Astrocyte (in vitro differentiated cells and primary cell): ENCODE data around the gene NLGN3. TPM values are rescaled to one million over a fixed set of nuclear protein-coding genes. Genes with fewer than 3 reads are reported as not detected.

Experiments used
- DNase-seq: peaks from one replicate; pipeline ENCODE4 v3.0.0-alpha.2; 2010; ENCODE audit warnings: low read depth
- FAIRE-seq: peaks from 2 replicates; lab custom pipeline; 2011; peaks lifted over from hg19 to GRCh38; lab: Jason Lieb, UNC
- H2AFZ ChIP-seq: 2 replicates; pipeline ENCODE4 v1.6.0; 2012; ENCODE audit warnings: low read depth, low read length, inconsistent platforms
- H3K27ac ChIP-seq: 2 replicates; pipeline ENCODE4 v1.5.1; 2011; ENCODE audit warnings: low read depth, low read length, inconsistent platforms
- H3K27me3 ChIP-seq: 2 replicates; pipeline ENCODE4 v1.6.0; 2011; ENCODE audit warnings: low read length, inconsistent platforms; ENCODE audit not compliant: insufficient read depth
- H3K36me3 ChIP-seq: 2 replicates; pipeline ENCODE4 v1.5.1; 2011; ENCODE audit warnings: low read length, inconsistent platforms; ENCODE audit not compliant: insufficient read depth
- H3K4me1 ChIP-seq: 2 replicates; pipeline ENCODE4 v1.5.1; 2011; ENCODE audit warnings: low read length, inconsistent platforms; ENCODE audit not compliant: insufficient read depth
- H3K4me2 ChIP-seq: 2 replicates; pipeline ENCODE4 v1.6.0; 2012; ENCODE audit warnings: low read length, inconsistent platforms
- H3K4me3 ChIP-seq: 2 replicates; pipeline ENCODE4 v1.5.1; 2011; ENCODE audit warnings: low read depth, mild to moderate bottlenecking, low read length, inconsistent platforms; ENCODE audit not compliant: insufficient read depth
- H3K79me2 ChIP-seq: 2 replicates; pipeline ENCODE4 v1.6.0; 2012; ENCODE audit warnings: mild to moderate bottlenecking, low read length, inconsistent platforms; ENCODE audit not compliant: insufficient read depth
- H3K9ac ChIP-seq: 2 replicates; pipeline ENCODE4 v1.6.0; 2012; ENCODE audit warnings: mild to moderate bottlenecking, low read length, inconsistent platforms
- H3K9me3 ChIP-seq: 2 replicates; pipeline ENCODE4 v1.5.1; 2012; ENCODE audit warnings: low read depth, mild to moderate bottlenecking, low read length, inconsistent platforms; ENCODE audit not compliant: insufficient read depth
- H4K20me1 ChIP-seq: 2 replicates; pipeline ENCODE4 v1.6.0; 2012; ENCODE audit warnings: low read length, inconsistent platforms; ENCODE audit not compliant: insufficient read depth
- H3K27ac Mint-ChIP-seq: one replicate; pipeline ENCODE4 v1.8.0; 2021; ENCODE audit warnings: mild to moderate bottlenecking, mixed read lengths; ENCODE audit not compliant: unreplicated experiment
- H3K27me3 Mint-ChIP-seq: one replicate; pipeline ENCODE4 v1.8.0; 2021; ENCODE audit warnings: low read depth, mixed read lengths; ENCODE audit not compliant: unreplicated experiment
- H3K36me3 Mint-ChIP-seq: one replicate; pipeline ENCODE4 v1.8.0; 2021; ENCODE audit warnings: low read depth, mixed read lengths; ENCODE audit not compliant: unreplicated experiment
- H3K4me1 Mint-ChIP-seq: one replicate; pipeline ENCODE4 v1.8.0; 2021; ENCODE audit warnings: low read depth, mixed read lengths; ENCODE audit not compliant: unreplicated experiment
- H3K4me3 Mint-ChIP-seq: one replicate; pipeline ENCODE4 v1.8.0; 2021; ENCODE audit warnings: mild to moderate bottlenecking, moderate library complexity, mixed read lengths; ENCODE audit not compliant: unreplicated experiment
- H3K9me3 Mint-ChIP-seq: one replicate; pipeline ENCODE4 v1.8.0; 2021; ENCODE audit warnings: mild to moderate bottlenecking, mixed read lengths; ENCODE audit not compliant: unreplicated experiment
- EZH2 ChIP-seq: IDR thresholded peaks from 2 replicates; pipeline ENCODE4 v1.6.1; 2012; ENCODE audit warnings: mild to moderate bottlenecking, low read length, inconsistent platforms; ENCODE audit not compliant: insufficient read depth
- total RNA-seq: library from RNA; stranded (reverse); gene quantifications from 2 replicates; pipeline ENCODE4 v1.2.1, GENCODE V29; 2021
- TF ChIP-seq, protein P1 (sequence below): IDR thresholded peaks from 2 replicates; pipeline ENCODE4 v1.5.1; 2011; ENCODE audit warnings: low read depth, mild to moderate bottlenecking, inconsistent platforms, low read length, moderate library complexity; ENCODE audit not compliant: insufficient read depth

NLGN3 gene
- total RNA-seq, 1 donor from 2014 or later, result 0.93 TPM

DNA sequence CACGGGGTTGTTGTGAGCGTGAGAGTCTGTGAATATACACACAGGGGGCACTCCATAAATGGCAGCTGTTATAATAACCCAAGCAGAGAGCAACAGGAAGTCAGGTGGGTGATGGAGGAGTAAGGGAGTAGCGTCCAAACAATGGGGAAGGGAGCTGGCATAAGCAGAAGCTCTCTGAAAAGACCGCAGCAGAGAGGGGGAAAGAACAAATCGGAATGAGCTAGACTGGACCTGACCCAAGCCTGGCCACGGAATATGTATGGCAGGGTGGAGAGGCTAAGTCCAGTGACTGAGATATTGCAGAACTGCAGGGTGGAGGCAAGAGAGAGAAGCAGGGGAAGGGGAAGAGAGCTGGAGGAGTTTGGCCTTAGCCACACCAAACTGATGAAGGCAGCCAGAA is 71.8 kb downstream of the NLGN3 start:
- Mint-ChIP-seq H3K36me3 (no peaks in the 10 kb centered on the region), H3K27me3 (peaks cover 17% of the 10 kb centered on the region), H3K9me3 (no peaks in the 10 kb centered on the region), H3K4me3 (no peak overlapping the region), H3K4me1 (no peaks in the 10 kb centered on the region), H3K27ac (no peak overlapping the region)
- Histone ChIP-seq H4K20me1 (no peaks in the 10 kb centered on the region), H3K4me3 (no peak overlapping the region), H3K79me2 (no peaks in the 10 kb centered on the region), H3K4me2 (no peak overlapping the region), H2AFZ (no peak overlapping the region), H3K4me1 (no peaks in the 10 kb centered on the region), H3K9ac (no peak overlapping the region), H3K36me3 (no peaks in the 10 kb centered on the region), H3K27me3 (no peaks in the 10 kb centered on the region), H3K27ac (no peak overlapping the region), H3K9me3 (no peaks in the 10 kb centered on the region)
- no peak for FAIRE-seq
- DNase-seq, result no peak
- TF ChIP-seq EZH2, result no peak
- TF ChIP-seq, protein P1, sequence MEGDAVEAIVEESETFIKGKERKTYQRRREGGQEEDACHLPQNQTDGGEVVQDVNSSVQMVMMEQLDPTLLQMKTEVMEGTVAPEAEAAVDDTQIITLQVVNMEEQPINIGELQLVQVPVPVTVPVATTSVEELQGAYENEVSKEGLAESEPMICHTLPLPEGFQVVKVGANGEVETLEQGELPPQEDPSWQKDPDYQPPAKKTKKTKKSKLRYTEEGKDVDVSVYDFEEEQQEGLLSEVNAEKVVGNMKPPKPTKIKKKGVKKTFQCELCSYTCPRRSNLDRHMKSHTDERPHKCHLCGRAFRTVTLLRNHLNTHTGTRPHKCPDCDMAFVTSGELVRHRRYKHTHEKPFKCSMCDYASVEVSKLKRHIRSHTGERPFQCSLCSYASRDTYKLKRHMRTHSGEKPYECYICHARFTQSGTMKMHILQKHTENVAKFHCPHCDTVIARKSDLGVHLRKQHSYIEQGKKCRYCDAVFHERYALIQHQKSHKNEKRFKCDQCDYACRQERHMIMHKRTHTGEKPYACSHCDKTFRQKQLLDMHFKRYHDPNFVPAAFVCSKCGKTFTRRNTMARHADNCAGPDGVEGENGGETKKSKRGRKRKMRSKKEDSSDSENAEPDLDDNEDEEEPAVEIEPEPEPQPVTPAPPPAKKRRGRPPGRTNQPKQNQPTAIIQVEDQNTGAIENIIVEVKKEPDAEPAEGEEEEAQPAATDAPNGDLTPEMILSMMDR, result no peak

DNA sequence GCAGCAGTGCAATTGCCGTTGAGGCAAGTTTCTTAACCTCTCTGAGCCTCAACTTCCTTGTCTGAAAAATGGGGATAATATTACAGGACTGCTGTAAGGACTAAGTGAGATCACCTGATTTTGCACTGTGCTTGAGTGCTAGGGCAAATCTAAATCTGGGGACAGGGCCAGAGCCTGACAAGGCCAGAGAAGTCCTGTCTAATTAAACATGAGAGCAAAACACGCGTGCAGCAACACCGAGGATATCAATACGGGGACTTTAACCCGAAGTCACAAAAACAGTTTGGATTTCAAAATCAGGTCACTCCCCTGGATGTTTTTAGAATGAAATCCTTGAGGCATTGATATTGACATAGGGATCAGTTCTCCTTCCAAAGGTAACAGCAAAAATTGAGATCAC is 72.7 kb downstream of the NLGN3 start:
- H3K9me3 Mint-ChIP-seq, result no peaks in the 10 kb centered on the region
- no peak overlapping the region for H3K4me2 ChIP-seq
- no peak overlapping the region for H3K4me3 ChIP-seq
- peaks cover 16% of the 10 kb centered on the region for H3K27me3 Mint-ChIP-seq
- no peaks in the 10 kb centered on the region for H3K27me3 ChIP-seq
- H3K27ac ChIP-seq, result no peak overlapping the region
- H3K9me3 ChIP-seq, result no peaks in the 10 kb centered on the region
- no peaks in the 10 kb centered on the region for H3K4me1 Mint-ChIP-seq
- H3K36me3 ChIP-seq, result no peaks in the 10 kb centered on the region
- H3K9ac ChIP-seq, result no peak overlapping the region
- FAIRE-seq, result no peak
- H3K4me1 ChIP-seq, result no peaks in the 10 kb centered on the region
- no peak overlapping the region for H2AFZ ChIP-seq
- no peaks in the 10 kb centered on the region for H3K36me3 Mint-ChIP-seq
- TF ChIP-seq, protein P1, result no peak
- no peak for TF ChIP-seq EZH2
- no peaks in the 10 kb centered on the region for H3K79me2 ChIP-seq
- no peak overlapping the region for H3K27ac Mint-ChIP-seq
- no peaks in the 10 kb centered on the region for H4K20me1 ChIP-seq
- no peak overlapping the region for H3K4me3 Mint-ChIP-seq
- no peak for DNase-seq

Other genes with a start within 250 kb of the NLGN3 start
- gene TEX11, start 236.1 kb upstream of the NLGN3 start, total RNA-seq, result not detected in 2 replicates
- 0.55 and 1.1 TPM in 2 replicates for gene SLC7A3, start 213.7 kb upstream of the NLGN3 start, total RNA-seq
- 70.8 and 76.6 TPM in 2 replicates for gene SNX12, start 76.5 kb upstream of the NLGN3 start, total RNA-seq
- 13.7 and 15.0 TPM in 2 replicates for gene FOXO4, start 49.0 kb upstream of the NLGN3 start, total RNA-seq
- not detected in 2 replicates for gene CXorf65, start 38.1 kb upstream of the NLGN3 start, total RNA-seq
- 0.59 TPM in 1 of 2 replicates, not detected in the other for gene IL2RG, start 33.3 kb upstream of the NLGN3 start, total RNA-seq
- 33.8 and 34.3 TPM in 2 replicates for gene MED12, start 26.2 kb upstream of the NLGN3 start, total RNA-seq
- gene GJB1, start 78.4 kb downstream of the NLGN3 start, total RNA-seq, result not detected in 2 replicates
- 48.0 and 51.2 TPM in 2 replicates for gene ZMYM3, start 109.3 kb downstream of the NLGN3 start, total RNA-seq
- 330 and 343 TPM in 2 replicates for gene NONO, start 138.8 kb downstream of the NLGN3 start, total RNA-seq
- gene ITGB1BP2, start 156.9 kb downstream of the NLGN3 start, total RNA-seq, result 2.0 and 3.2 TPM in 2 replicates
- gene TAF1, start 221.5 kb downstream of the NLGN3 start, total RNA-seq, result 23.3 and 24.8 TPM in 2 replicates